ENCODE results near the gene POFUT2.

DNA sequence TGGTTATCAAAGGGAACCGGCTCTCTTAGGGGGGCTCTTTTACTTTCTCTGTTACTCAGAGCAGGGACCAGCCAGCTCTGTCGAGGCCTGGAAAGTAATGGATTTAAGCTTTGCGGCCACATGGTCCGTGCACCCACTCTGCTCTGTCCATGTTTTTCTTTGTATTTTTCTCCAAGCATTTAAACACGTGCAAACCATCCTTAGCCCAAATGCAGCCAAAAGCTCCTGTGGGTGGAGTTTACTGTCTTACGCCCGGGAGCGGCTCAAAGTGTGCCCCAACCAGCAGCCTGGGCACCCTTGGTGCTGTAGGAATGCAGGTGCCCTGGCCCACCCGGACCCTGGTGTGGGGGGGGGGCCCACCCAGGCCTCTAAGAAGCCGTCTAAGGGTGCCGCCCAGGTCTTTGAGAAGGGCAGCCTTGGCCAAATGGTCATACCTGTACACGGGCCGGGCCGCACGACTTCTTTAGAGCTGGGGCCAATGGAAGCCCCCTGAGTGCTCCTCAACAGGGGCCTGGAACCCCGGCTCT is 29.2 kb upstream of the POFUT2 start:
- TF ChIP-seq CTCF (IDR thresholded peaks at IDR 0.05): no peak
- no peak for TF ChIP-seq POLR2A (IDR thresholded peaks at IDR 0.05)

Measured in ovary (tissue), 3 donors.